Adrenal gland (tissue), 12 donors: ENCODE data around the gene KRTAP19-8. TPM values are rescaled to one million over a fixed set of nuclear protein-coding genes. Genes with fewer than 3 reads are reported as not detected.

Experiments
- DNase-seq, 7 donors: peaks; one replicate each; pipeline ENCODE4 v3.0.0-alpha.2; 2019 to 2020
- H3K27ac ChIP-seq, 5 donors: fragments of 200-600 bp; sonication (generic) in 4 of 5; 1 replicate in 3 of 5; 2 replicates in 2 of 5; pipeline versions ENCODE4 v1.5.1 to v1.8.0; 2016 to 2020; ENCODE audit warnings: mild to moderate bottlenecking in 1 of 5
- H3K27me3 ChIP-seq: fragments of 200-600 bp; 2 replicates; pipeline ENCODE4 v1.8.0; 2021
- H3K36me3 ChIP-seq, 2 donors: fragments of 200-600 bp; replicated peaks in 1 of 2; 1 replicate in 1 of 2; 2 replicates in 1 of 2; pipeline versions ENCODE4 v1.5.1 to v1.8.0; 2018 to 2022
- H3K4me1 ChIP-seq, 2 donors: fragments of 200-600 bp; replicated peaks in 1 of 2; 1 replicate in 1 of 2; 2 replicates in 1 of 2; pipeline versions ENCODE4 v1.5.1 to v1.8.0; 2018 to 2021
- H3K4me3 ChIP-seq, 4 donors: fragments of 200-600 bp; sonication (generic) in 3 of 4; one replicate each; pipeline ENCODE4 v1.5.1; 2016 to 2018
- H3K9me3 ChIP-seq, 3 donors: fragments of 200-600 bp; sonication (generic) in 1 of 3; replicated peaks in 1 of 3; 1 replicate in 2 of 3; 2 replicates in 1 of 3; pipeline versions ENCODE4 v1.5.1 to v1.8.0; 2016 to 2021
- CTCF ChIP-seq, 6 experiments: fragments of 450-650 bp in 4 of 6; fragments of 200-600 bp in 2 of 6; sonication (generic) in 1 of 6; IDR thresholded peaks; 1 replicate in 5 of 6; 2 replicates in 1 of 6; pipeline versions ENCODE4 v1.5.1 to v1.8.0; 2016 to 2021; ENCODE audit warnings: antibody characterized with exemption in 6 of 6, mild to moderate bottlenecking in 2 of 6, moderate library complexity in 1 of 6
- POLR2A ChIP-seq, 2 donors: fragments of 450-650 bp; IDR thresholded peaks; one replicate each; pipeline ENCODE4 v1.6.1; 2017; ENCODE audit warnings: antibody characterized with exemption in 2 of 2, mild to moderate bottlenecking in 2 of 2, moderate library complexity in 1 of 2
- WGBS, 4 donors: extraction: QIAGEN DNeasy Blood & Tissue Kit in 2 of 4; methylation state at CpG; one replicate each; pipeline versions ENCODE4 v1.1.5 to v1.1.7; 2013 to 2017; 5-methylcytosine and 5-hydroxymethylcytosine counted together
- intact Hi-C, 2 donors: fragments of 100-400 bp; cut with DNase I; formaldehyde crosslinking; loops; one replicate each; pipeline versions ENCODE4 v1.14.1 to v1.15.0; 2022 to 2023
- polyA plus RNA-seq, 3 donors: library from polyadenylated mRNA; stranded (reverse); fragments of 200-250 nt in 2 of 3; fragments of 350-450 nt in 1 of 3; fragmentation: Illumina TruSeq in 1 of 3; extraction: RNeasy Lipid Tissue Mini Kit (QIAGEN cat#74804) in 1 of 3; gene quantifications; one replicate each; pipeline ENCODE4 v1.2.3, GENCODE V29; 2013 to 2014
- total RNA-seq, 9 donors: library from RNA; depleted of rRNA in 4 of 9; stranded (reverse); fragments of >200 nt in 4 of 9; fragments of 120-200 nt in 1 of 9; fragmentation: NEBNext Ultra II Directional in 1 of 9; extraction: Animal tissue kit (Norgen Biotek cat#: 25700) in 1 of 9; gene quantifications; one replicate each; pipeline versions ENCODE4 v1.1.0 to v1.2.4, GENCODE V29; 2013 to 2023
- donor health status: healthy with polysubstance abuse.
- donor health status: Bipolar disorder and iron deficiency.
- donor health status: DM: yes; HTN: yes; CAD: no.
- donor health status: DM: no; HTN: no; CAD: no.
- donor health status: DM: no; HTN: no; CAD: no.
- donor health status: DM: yes; HTN: yes; CAD: no.

The KRTAP19-8 gene
- total and polyA plus RNA-seq, 12 donors = not detected

- no peaks in the 10 kb centered on the region for H3K36me3 ChIP-seq
- WGBS, 4 donors = 82 to 89% (median 86%) methylated on average over 5 of the region's 5 CpGs
- no peaks in the 10 kb centered on the region for H3K27me3 ChIP-seq
- TF ChIP-seq POLR2A (IDR thresholded peaks at IDR 0.05) = no peak
- TF ChIP-seq CTCF (IDR thresholded peaks at IDR 0.05) = no peak
- intact Hi-C loops = no loop called here
- H3K27ac ChIP-seq = no peak overlapping the region
- DNase-seq = no peak
- no peak overlapping the region for H3K4me3 ChIP-seq
- H3K9me3 ChIP-seq = no peaks in the 10 kb centered on the region
- no peaks in the 10 kb centered on the region for H3K4me1 ChIP-seq
These were observed 14.3 kb upstream of the KRTAP19-8 start for GRCh38 chr21:31052489-31053142.

GRCh38 chr21:31050577-31051157, 12.4 kb upstream of the KRTAP19-8 start:
- no peaks in the 10 kb centered on the region for H3K9me3 ChIP-seq
- intact Hi-C loops = no loop called here
- no peaks in the 10 kb centered on the region for H3K27me3 ChIP-seq
- no peak for TF ChIP-seq CTCF (IDR thresholded peaks at IDR 0.05)
- TF ChIP-seq POLR2A (IDR thresholded peaks at IDR 0.05) = no peak
- H3K27ac ChIP-seq = no peak overlapping the region
- no peaks in the 10 kb centered on the region for H3K36me3 ChIP-seq
- H3K4me3 ChIP-seq = no peak overlapping the region
- no peak for DNase-seq
- WGBS, 4 donors = 74 to 82% (median 79%) methylated on average over 3 of the region's 3 CpGs
- no peaks in the 10 kb centered on the region for H3K4me1 ChIP-seq

GRCh38 chr21:31045841-31046240, 7.6 kb upstream of the KRTAP19-8 start:
- Histone ChIP-seq H3K27ac (no peak overlapping the region), H3K36me3 (no peaks in the 10 kb centered on the region), H3K4me1 (no peaks in the 10 kb centered on the region), H3K4me3 (no peak overlapping the region), H3K27me3 (no peaks in the 10 kb centered on the region), H3K9me3 (no peaks in the 10 kb centered on the region)
- DNase-seq = no peak
- TF ChIP-seq CTCF (IDR thresholded peaks at IDR 0.05) (no peak), POLR2A (IDR thresholded peaks at IDR 0.05) (no peak)
- WGBS, 4 donors = 53 to 64% (median 63%) methylated on average over 3 of the region's 3 CpGs
- intact Hi-C loops = no loop called here

- Histone ChIP-seq H3K27ac (no peak overlapping the region), H3K27me3 (no peaks in the 10 kb centered on the region), H3K4me1 (no peaks in the 10 kb centered on the region), H3K36me3 (no peaks in the 10 kb centered on the region), H3K4me3 (no peak overlapping the region), H3K9me3 (no peaks in the 10 kb centered on the region)
- DNase-seq = no peak
- TF ChIP-seq CTCF (IDR thresholded peaks at IDR 0.05) (no peak), POLR2A (IDR thresholded peaks at IDR 0.05) (no peak)
- WGBS, 4 donors = 58 to 78% (median 71%) methylated on average over 5 of the region's 5 CpGs
- intact Hi-C loops = no loop called here
These were observed 5.2 kb upstream of the KRTAP19-8 start for GRCh38 chr21:31043471-31043870.
